Muscle layer of colon (tissue), 2 donors: Measurements from ENCODE around the gene B9D2.
A peak's percentile ranks its signal among the peaks of the same experiment; 100 is the strongest.

Source experiments
- H3K27ac ChIP-seq: one replicate; pipeline ENCODE4 v1.7.0; 2013; ENCODE audit warnings: low read depth, mild to moderate bottlenecking, low read length, moderate library complexity
- H3K27me3 ChIP-seq, 2 donors: one replicate each; pipeline ENCODE4 v1.7.0; 2013; ENCODE audit warnings: low read length in 2 of 2, mild to moderate bottlenecking in 2 of 2; ENCODE audit not compliant: insufficient read depth in 2 of 2, control insufficient read depth in 1 of 2
- H3K36me3 ChIP-seq: one replicate; pipeline ENCODE4 v1.7.0; 2013; ENCODE audit warnings: mild to moderate bottlenecking, low read length; ENCODE audit not compliant: insufficient read depth
- H3K4me1 ChIP-seq: one replicate; pipeline ENCODE4 v1.7.0; 2013; ENCODE audit warnings: mild to moderate bottlenecking, low read length; ENCODE audit not compliant: insufficient read depth
- H3K4me3 ChIP-seq, 2 donors: one replicate each; pipeline ENCODE4 v1.7.0; 2013; ENCODE audit warnings: low read length in 2 of 2, low read depth in 1 of 2, mild to moderate bottlenecking in 1 of 2, moderate library complexity in 1 of 2
- H3K9ac ChIP-seq: one replicate; pipeline ENCODE4 v1.7.0; 2013; ENCODE audit warnings: low read length
- H3K9me3 ChIP-seq: one replicate; pipeline ENCODE4 v1.7.0; 2013; ENCODE audit warnings: mild to moderate bottlenecking, low read length
- donor health status: abdominal sarcoma.
- donor health status: Adenocarcinoma of cecum.

Gene B9D2

GRCh38 chr19:41324921-41325639 is 38.9 kb downstream of the B9D2 start:
- Histone ChIP-seq H3K9me3 (no peaks in the 10 kb centered on the region), H3K27ac (peak overlapping the region; percentile 56), H3K36me3 (peaks cover 22% of the 10 kb centered on the region), H3K4me1 (peaks cover 46% of the 10 kb centered on the region), H3K4me3 (peak overlapping the region; percentile 44 to 49), H3K9ac (no peak overlapping the region), H3K27me3 (no peaks in the 10 kb centered on the region)

GRCh38 chr19:41324231-41324702 is 39.7 kb downstream of the B9D2 start:
- H3K27ac ChIP-seq = peak overlapping the region; percentile 53
- H3K9ac ChIP-seq = no peak overlapping the region
- H3K36me3 ChIP-seq = peaks cover 31% of the 10 kb centered on the region
- peaks cover 46% of the 10 kb centered on the region for H3K4me1 ChIP-seq
- H3K27me3 ChIP-seq = no peaks in the 10 kb centered on the region
- no peak overlapping the region for H3K4me3 ChIP-seq
- no peaks in the 10 kb centered on the region for H3K9me3 ChIP-seq

DNA sequence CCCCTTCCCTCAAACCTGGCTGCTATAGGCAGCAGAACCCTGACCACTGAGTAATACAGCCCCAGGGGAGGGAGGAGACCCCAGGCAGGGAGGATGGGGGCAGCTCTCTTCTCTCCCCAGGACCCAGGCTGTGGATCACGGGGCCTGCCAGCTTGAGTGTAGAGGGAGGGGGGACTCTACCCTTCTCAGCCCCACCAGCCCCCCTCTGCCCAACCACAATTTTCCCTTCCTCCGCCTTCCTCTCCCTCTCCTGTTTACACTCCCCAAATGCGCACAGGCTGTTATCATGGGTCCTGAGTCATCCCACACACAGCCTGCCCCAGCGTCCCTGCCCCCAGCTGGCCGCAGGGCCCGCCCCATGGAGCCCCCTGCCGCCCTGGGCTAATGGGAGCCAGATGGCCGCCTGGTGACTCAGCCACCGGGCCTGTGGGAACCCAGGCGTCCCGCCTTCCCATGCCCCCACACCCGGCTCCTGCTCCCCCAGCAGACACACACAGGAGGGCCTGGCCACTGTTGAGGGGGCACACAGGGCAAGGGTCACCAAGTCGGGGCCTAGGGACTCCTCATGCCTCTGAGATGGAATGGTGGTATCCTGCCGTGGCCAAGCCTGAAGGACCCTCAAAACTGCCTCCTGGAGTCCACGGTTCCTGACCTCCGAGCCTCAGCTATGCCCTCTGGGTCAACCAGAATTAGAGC is 40.4 kb downstream of the B9D2 start:
- peaks cover 37% of the 10 kb centered on the region for H3K36me3 ChIP-seq
- H3K4me3 ChIP-seq = no peak overlapping the region
- H3K9ac ChIP-seq = peak overlapping the region; percentile 38
- peak overlapping the region; percentile 48 for H3K27ac ChIP-seq
- H3K27me3 ChIP-seq = no peaks in the 10 kb centered on the region
- H3K4me1 ChIP-seq = peaks cover 46% of the 10 kb centered on the region
- H3K9me3 ChIP-seq = no peaks in the 10 kb centered on the region

- peak overlapping the region; percentile 38 for H3K9ac ChIP-seq
- H3K4me1 ChIP-seq = peaks cover 46% of the 10 kb centered on the region
- no peak overlapping the region for H3K4me3 ChIP-seq
- H3K27ac ChIP-seq = peak overlapping the region; percentile 48
- no peaks in the 10 kb centered on the region for H3K27me3 ChIP-seq
- peaks cover 40% of the 10 kb centered on the region for H3K36me3 ChIP-seq
- no peaks in the 10 kb centered on the region for H3K9me3 ChIP-seq
These were observed 40.9 kb downstream of the B9D2 start for GRCh38 chr19:41323023-41323422.

DNA sequence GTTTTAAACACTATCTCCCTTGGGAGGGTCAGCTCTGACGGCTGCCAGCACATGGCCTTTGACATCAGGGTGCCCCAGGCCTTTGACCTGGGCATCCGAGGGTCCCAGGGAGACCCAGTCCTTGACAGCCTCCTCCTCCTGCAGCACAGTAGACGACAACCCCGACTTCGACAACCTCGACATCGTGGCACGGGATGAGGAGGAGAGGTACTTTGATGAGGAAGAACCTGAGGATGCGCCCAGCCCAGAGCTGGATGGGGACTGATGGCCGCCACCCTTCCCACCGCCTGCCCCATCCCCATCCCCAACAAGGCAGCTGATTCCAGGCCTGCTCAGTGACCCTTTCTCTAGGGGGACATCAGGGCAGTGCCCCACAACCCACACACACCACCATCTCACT is 41.5 kb downstream of the B9D2 start:
- Histone ChIP-seq H3K36me3 (peaks cover 46% of the 10 kb centered on the region), H3K4me1 (peaks cover 46% of the 10 kb centered on the region)

GRCh38 chr19:41321600-41322270 is 42.2 kb downstream of the B9D2 start:
- Histone ChIP-seq H3K4me3 (no peak overlapping the region), H3K27ac (no peak overlapping the region), H3K4me1 (peaks cover 43% of the 10 kb centered on the region), H3K9ac (no peak overlapping the region), H3K9me3 (no peaks in the 10 kb centered on the region), H3K27me3 (no peaks in the 10 kb centered on the region), H3K36me3 (peaks cover 53% of the 10 kb centered on the region)

More for the DNA sequence above, 41.5 kb downstream of the B9D2 start:
- H3K9ac ChIP-seq = peak overlapping the region; percentile 38
- no peak overlapping the region for H3K27ac ChIP-seq
- H3K27me3 ChIP-seq = no peaks in the 10 kb centered on the region
- H3K4me3 ChIP-seq = no peak overlapping the region
- no peaks in the 10 kb centered on the region for H3K9me3 ChIP-seq

DNA sequence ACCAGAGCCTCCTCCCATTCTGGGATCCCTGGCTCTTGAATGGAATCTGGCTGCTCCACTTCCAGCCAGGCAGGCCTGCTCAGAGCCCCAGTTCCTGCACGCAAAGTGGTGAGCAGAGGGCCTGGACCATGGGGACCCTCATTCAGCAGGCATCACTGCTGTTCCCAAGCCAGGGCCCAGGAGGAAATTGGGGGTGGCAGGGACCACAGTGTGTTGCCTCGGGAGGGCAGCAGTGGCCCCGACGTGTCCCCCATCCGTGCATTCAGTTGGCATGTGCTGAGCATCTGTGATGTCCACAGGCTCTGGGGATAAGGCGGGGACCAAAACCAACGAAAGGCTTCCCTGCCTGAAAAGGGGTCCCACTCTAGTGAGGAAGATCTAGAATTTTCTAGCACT is 42.7 kb downstream of the B9D2 start:
- H3K27me3 ChIP-seq = no peaks in the 10 kb centered on the region

GRCh38 chr19:41320568-41320967 is 43.4 kb downstream of the B9D2 start:
- H3K36me3 ChIP-seq = peaks cover 63% of the 10 kb centered on the region
- peaks cover 36% of the 10 kb centered on the region for H3K4me1 ChIP-seq
- H3K9ac ChIP-seq = no peak overlapping the region
- no peak overlapping the region for H3K27ac ChIP-seq
- no peaks in the 10 kb centered on the region for H3K9me3 ChIP-seq
- H3K4me3 ChIP-seq = no peak overlapping the region
- no peaks in the 10 kb centered on the region for H3K27me3 ChIP-seq

More for the DNA sequence above, 42.7 kb downstream of the B9D2 start:
- no peak overlapping the region for H3K4me3 ChIP-seq
- no peak overlapping the region for H3K9ac ChIP-seq
- no peaks in the 10 kb centered on the region for H3K9me3 ChIP-seq
- peaks cover 39% of the 10 kb centered on the region for H3K4me1 ChIP-seq
- peaks cover 58% of the 10 kb centered on the region for H3K36me3 ChIP-seq
- H3K27ac ChIP-seq = peak overlapping the region; percentile 24

DNA sequence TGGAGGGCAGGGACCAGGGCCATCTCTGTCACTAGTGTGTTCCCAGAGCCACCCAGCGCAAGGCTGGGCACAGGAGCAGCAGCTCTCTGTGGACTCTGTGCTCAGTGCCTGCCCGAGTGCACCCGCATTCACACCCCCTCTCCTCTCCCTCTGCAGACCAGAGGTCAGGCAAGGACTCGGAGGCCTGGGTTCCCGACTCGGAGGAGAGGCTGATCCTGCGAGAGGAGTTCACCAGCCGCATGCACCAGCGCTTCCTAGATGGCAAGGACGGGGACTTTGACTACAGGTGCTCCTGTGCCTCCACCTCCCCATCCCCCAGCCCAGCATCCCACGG is 43.8 kb downstream of the B9D2 start:
- H3K27me3 ChIP-seq = no peaks in the 10 kb centered on the region
- peaks cover 63% of the 10 kb centered on the region for H3K36me3 ChIP-seq
- H3K4me1 ChIP-seq = peaks cover 36% of the 10 kb centered on the region
- no peak overlapping the region for H3K27ac ChIP-seq
- no peak overlapping the region for H3K9ac ChIP-seq
- H3K9me3 ChIP-seq = no peaks in the 10 kb centered on the region
- no peak overlapping the region for H3K4me3 ChIP-seq

- Histone ChIP-seq H3K27ac (no peak overlapping the region), H3K36me3 (peaks cover 63% of the 10 kb centered on the region), H3K9me3 (no peaks in the 10 kb centered on the region), H3K4me3 (no peak overlapping the region), H3K27me3 (no peaks in the 10 kb centered on the region), H3K4me1 (peaks cover 33% of the 10 kb centered on the region), H3K9ac (no peak overlapping the region)
These were observed 44.3 kb downstream of the B9D2 start for GRCh38 chr19:41319500-41320184.
